Body of pancreas (tissue), 4 donors: ENCODE measurements around the gene SCN5A.

Source experiments
- POLR2A ChIP-seq, 3 donors: fragments of 450-650 bp; IDR thresholded peaks; one replicate each; pipeline ENCODE4 v1.6.1; 2016; ENCODE audit warnings: antibody characterized with exemption in 3 of 3, mild to moderate bottlenecking in 2 of 3
- TF ChIP-seq, protein P1 (sequence below), 7 experiments: fragments of 450-650 bp in 4 of 7; fragments of 200-600 bp in 3 of 7; sonication (generic) in 3 of 7; IDR thresholded peaks; one replicate each; pipeline ENCODE4 v1.5.1; 2016 to 2019; ENCODE audit warnings: antibody characterized with exemption in 7 of 7

DNA sequence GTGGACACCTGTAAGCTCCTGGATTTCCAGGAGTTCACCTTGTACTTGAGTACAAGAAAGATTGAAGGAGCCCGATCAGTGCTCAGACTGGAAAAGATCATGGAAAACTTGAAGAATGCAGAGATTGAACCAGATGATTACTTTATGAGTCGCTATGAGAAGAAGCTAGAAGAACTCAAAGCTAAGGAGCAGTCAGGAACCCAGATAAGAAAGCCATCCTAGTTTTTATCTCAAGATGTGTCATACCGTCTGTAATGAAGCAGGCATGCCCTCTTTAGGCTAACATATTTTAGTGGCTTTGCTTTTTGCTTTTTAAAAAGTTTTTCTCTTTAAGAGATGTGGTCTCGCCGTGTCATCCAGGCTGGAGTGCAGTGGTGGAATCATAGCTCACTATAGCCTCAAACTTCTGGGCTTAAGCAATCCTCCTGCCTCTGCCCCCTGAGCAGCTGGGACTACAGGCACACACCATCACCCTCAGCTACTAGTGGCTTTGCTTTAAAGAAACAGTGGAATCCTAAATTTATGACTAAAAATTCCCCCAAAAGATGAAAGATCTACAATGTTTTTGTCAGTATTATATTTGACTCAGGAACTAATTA is 125.2 kb downstream of the SCN5A start:
- TF ChIP-seq, protein P1, sequence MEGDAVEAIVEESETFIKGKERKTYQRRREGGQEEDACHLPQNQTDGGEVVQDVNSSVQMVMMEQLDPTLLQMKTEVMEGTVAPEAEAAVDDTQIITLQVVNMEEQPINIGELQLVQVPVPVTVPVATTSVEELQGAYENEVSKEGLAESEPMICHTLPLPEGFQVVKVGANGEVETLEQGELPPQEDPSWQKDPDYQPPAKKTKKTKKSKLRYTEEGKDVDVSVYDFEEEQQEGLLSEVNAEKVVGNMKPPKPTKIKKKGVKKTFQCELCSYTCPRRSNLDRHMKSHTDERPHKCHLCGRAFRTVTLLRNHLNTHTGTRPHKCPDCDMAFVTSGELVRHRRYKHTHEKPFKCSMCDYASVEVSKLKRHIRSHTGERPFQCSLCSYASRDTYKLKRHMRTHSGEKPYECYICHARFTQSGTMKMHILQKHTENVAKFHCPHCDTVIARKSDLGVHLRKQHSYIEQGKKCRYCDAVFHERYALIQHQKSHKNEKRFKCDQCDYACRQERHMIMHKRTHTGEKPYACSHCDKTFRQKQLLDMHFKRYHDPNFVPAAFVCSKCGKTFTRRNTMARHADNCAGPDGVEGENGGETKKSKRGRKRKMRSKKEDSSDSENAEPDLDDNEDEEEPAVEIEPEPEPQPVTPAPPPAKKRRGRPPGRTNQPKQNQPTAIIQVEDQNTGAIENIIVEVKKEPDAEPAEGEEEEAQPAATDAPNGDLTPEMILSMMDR (IDR thresholded peaks at IDR 0.05): no peak
- no peak for TF ChIP-seq POLR2A (IDR thresholded peaks at IDR 0.05)
